ENCODE measurements around the gene ANGPT4.
"Not testable (repeated sequence)": the region's sequence is repeated elsewhere in the genome, so short reads cannot be mapped to it uniquely, and the experiment has no call there.

ANGPT4 gene

GRCh38 chr20:905396-905961 is 10.7 kb downstream of the ANGPT4 start:
- no peak for DNase-seq

GRCh38 chr20:904039-904545 is 12.0 kb downstream of the ANGPT4 start:
- no peak for DNase-seq

- not testable (repeated sequence) for DNase-seq
Measured at GRCh38 chr20:897436-897835, 18.7 kb downstream of the ANGPT4 start.

- DNase-seq: no peak
Measured at GRCh38 chr20:896501-897025, 19.6 kb downstream of the ANGPT4 start.

- DNase-seq: not testable (repeated sequence)
Measured at GRCh38 chr20:892371-892770, 23.8 kb downstream of the ANGPT4 start.

GRCh38 chr20:891706-892080 is 24.4 kb downstream of the ANGPT4 start:
- no peak for DNase-seq

GRCh38 chr20:891058-891705 is 25.0 kb downstream of the ANGPT4 start:
- DNase-seq: no peak

- no peak for DNase-seq
Measured at GRCh38 chr20:890666-891057, 25.5 kb downstream of the ANGPT4 start.

- no peak for DNase-seq
Measured at GRCh38 chr20:889932-890463, 26.1 kb downstream of the ANGPT4 start.

GRCh38 chr20:889106-889505 is 27.0 kb downstream of the ANGPT4 start:
- no peak for DNase-seq

GRCh38 chr20:888057-888456 is 28.1 kb downstream of the ANGPT4 start:
- no peak for DNase-seq

GRCh38 chr20:887137-887536 is 29.0 kb downstream of the ANGPT4 start:
- DNase-seq: no peak

- DNase-seq: peak; percentile 48
Measured at GRCh38 chr20:884983-885952, 30.9 kb downstream of the ANGPT4 start.

GRCh38 chr20:881783-882144 is 34.4 kb downstream of the ANGPT4 start:
- DNase-seq: no peak

GRCh38 chr20:881051-881782 is 34.9 kb downstream of the ANGPT4 start:
- no peak for DNase-seq

- no peak for DNase-seq
Measured at GRCh38 chr20:879626-880025, 36.5 kb downstream of the ANGPT4 start.

GRCh38 chr20:878511-879307 is 37.4 kb downstream of the ANGPT4 start:
- DNase-seq: no peak

- DNase-seq: no peak
Measured at GRCh38 chr20:877814-878213, 38.3 kb downstream of the ANGPT4 start.

- DNase-seq: no peak
Measured at GRCh38 chr20:875115-875514, 41.0 kb downstream of the ANGPT4 start.

GRCh38 chr20:873875-874607 is 42.1 kb downstream of the ANGPT4 start:
- no peak for DNase-seq
